Measurements from ENCODE around the gene PIK3C2G. TPM values are rescaled to one million over a fixed set of nuclear protein-coding genes. Genes with fewer than 3 reads are reported as not detected.

The PIK3C2G gene
- total RNA-seq, 2 donors from 2014 or later: 2.9 to 13.5 TPM

GRCh38 chr12:18267427-18268099 is 6.2 kb downstream of the PIK3C2G start:
- intact Hi-C loops (cut with DNase I): no loop called here
- Histone ChIP-seq H3K36me3 (replicated peaks in 1 of 2; ENCODE audit: insufficient read depth in 1 of 2, low read depth in 2 of 2) (no peaks in the 10 kb centered on the region), H3K4me1 (no peaks in the 10 kb centered on the region), H3K27me3 (no peaks in the 10 kb centered on the region), H3K4me3 (no peak overlapping the region), H3K27ac (no peak overlapping the region), H3K9me3 (no peaks in the 10 kb centered on the region)
- WGBS, 2 donors: 68 to 71% methylated on average over 9 of the region's 9 CpGs
- TF ChIP-seq CTCF (IDR thresholded peaks at IDR 0.05) (no peak), POLR2A (IDR thresholded peaks at IDR 0.05) (no peak)
- ATAC-seq (no peak), DNase-seq (no peak)

GRCh38 chr12:18270958-18271460 is 9.7 kb downstream of the PIK3C2G start:
- Histone ChIP-seq H3K27me3 (no peaks in the 10 kb centered on the region), H3K36me3 (replicated peaks in 1 of 2; ENCODE audit: insufficient read depth in 1 of 2, low read depth in 2 of 2) (no peaks in the 10 kb centered on the region), H3K4me3 (no peak overlapping the region), H3K4me1 (no peaks in the 10 kb centered on the region), H3K27ac (no peak overlapping the region), H3K9me3 (no peaks in the 10 kb centered on the region)
- intact Hi-C loops (cut with DNase I): no loop called here
- 70 to 78% methylated on average over 3 of the region's 3 CpGs for WGBS, 2 donors
- DNase-seq (no peak), ATAC-seq (no peak)
- no peak for TF ChIP-seq CTCF (IDR thresholded peaks at IDR 0.05)
- no peak for TF ChIP-seq POLR2A (IDR thresholded peaks at IDR 0.05)

GRCh38 chr12:18275981-18276380 is 14.7 kb downstream of the PIK3C2G start:
- WGBS, 2 donors: 36 to 69% methylated on average over 1 of the region's 1 CpG
- intact Hi-C loops (cut with DNase I): no loop called here
- no peaks in the 10 kb centered on the region for H3K27me3 ChIP-seq
- DNase-seq (no peak), ATAC-seq (no peak)
- no peaks in the 10 kb centered on the region for H3K9me3 ChIP-seq
- no peak for TF ChIP-seq CTCF (IDR thresholded peaks at IDR 0.05)
- H3K4me3 ChIP-seq: no peak overlapping the region
- no peaks in the 10 kb centered on the region for H3K4me1 ChIP-seq
- no peaks in the 10 kb centered on the region for H3K36me3 ChIP-seq (replicated peaks in 1 of 2; ENCODE audit: insufficient read depth in 1 of 2, low read depth in 2 of 2)
- H3K27ac ChIP-seq: no peak overlapping the region

GRCh38 chr12:18277196-18277595 is 15.9 kb downstream of the PIK3C2G start:
- H3K27me3 ChIP-seq: no peaks in the 10 kb centered on the region
- ATAC-seq (no peak), DNase-seq (no peak)
- intact Hi-C loops (cut with DNase I): no loop called here
- H3K4me1 ChIP-seq: no peaks in the 10 kb centered on the region
- H3K9me3 ChIP-seq: no peaks in the 10 kb centered on the region
- H3K36me3 ChIP-seq (replicated peaks in 1 of 2; ENCODE audit: insufficient read depth in 1 of 2, low read depth in 2 of 2): no peaks in the 10 kb centered on the region
- no peak overlapping the region for H3K4me3 ChIP-seq
- TF ChIP-seq POLR2A (IDR thresholded peaks at IDR 0.05): no peak
- no peak for TF ChIP-seq CTCF (IDR thresholded peaks at IDR 0.05)
- 0 to 86% methylated on average over 1 of the region's 1 CpG for WGBS, 2 donors
- H3K27ac ChIP-seq: no peak overlapping the region

GRCh38 chr12:18280728-18281127 is 19.4 kb downstream of the PIK3C2G start:
- no peak for DNase-seq
- H3K4me3 ChIP-seq: no peak overlapping the region
- ATAC-seq: no peak
- H3K27me3 ChIP-seq: no peaks in the 10 kb centered on the region
- WGBS, 2 donors: 58 to 70% methylated on average over 1 of the region's 1 CpG
- no peaks in the 10 kb centered on the region for H3K36me3 ChIP-seq (replicated peaks in 1 of 2; ENCODE audit: insufficient read depth in 1 of 2, low read depth in 2 of 2)
- TF ChIP-seq CTCF (IDR thresholded peaks at IDR 0.05) (no peak), POLR2A (IDR thresholded peaks at IDR 0.05) (no peak)
- no peaks in the 10 kb centered on the region for H3K4me1 ChIP-seq
- H3K27ac ChIP-seq: no peak overlapping the region
- H3K9me3 ChIP-seq: no peaks in the 10 kb centered on the region
- intact Hi-C loops (cut with DNase I): no loop called here
